Left lung (tissue), 10 donors: ENCODE results near the gene CYP27A1. TPM values are rescaled to one million over a fixed set of nuclear protein-coding genes. Genes with fewer than 3 reads are reported as not detected.
A peak's percentile ranks its signal among the peaks of the same experiment; 100 is the strongest.

Experiments
- ATAC-seq: fragments of 200-7000 bp; cut with Tn5 transposase; one replicate; pipeline ENCODE4 v1.9.1; 2020; ENCODE audit warnings: moderate library complexity
- DNase-seq, 4 donors: peaks; one replicate each; pipeline ENCODE4 v3.0.0-alpha.2; 2013 to 2020
- H3K27ac ChIP-seq, 2 donors: fragments of 200-600 bp; sonication (generic) in 1 of 2; one replicate each; pipeline versions ENCODE4 v1.5.0 to v1.8.0; 2020 to 2021
- H3K27me3 ChIP-seq, 2 donors: fragments of 200-600 bp; sonication (generic) in 1 of 2; one replicate each; pipeline versions ENCODE4 v1.5.0 to v1.8.0; 2020 to 2021
- H3K36me3 ChIP-seq, 2 donors: fragments of 200-600 bp; sonication (generic) in 1 of 2; one replicate each; pipeline versions ENCODE4 v1.5.0 to v1.8.0; 2020 to 2021
- H3K4me1 ChIP-seq, 2 donors: fragments of 200-600 bp; one replicate each; pipeline ENCODE4 v1.8.0; 2021
- H3K4me3 ChIP-seq, 2 donors: fragments of 200-600 bp; sonication (generic) in 1 of 2; one replicate each; pipeline versions ENCODE4 v1.5.0 to v1.8.0; 2020 to 2021; ENCODE audit warnings: mild to moderate bottlenecking in 1 of 2
- H3K9me3 ChIP-seq, 2 donors: fragments of 200-600 bp; sonication (generic) in 1 of 2; one replicate each; pipeline versions ENCODE4 v1.5.0 to v1.8.0; 2020 to 2021
- CTCF ChIP-seq, 2 donors: fragments of 200-600 bp; sonication (generic) in 1 of 2; IDR thresholded peaks; one replicate each; pipeline versions ENCODE4 v1.5.0 to v1.8.0; 2021; ENCODE audit warnings: antibody characterized with exemption in 2 of 2
- intact Hi-C, 2 donors: fragments of 100-400 bp; cut with DNase I; formaldehyde crosslinking; loops; one replicate each; pipeline versions ENCODE4 v1.11.2 to v1.14.2; 2022
- microRNA-seq, 2 donors: library from miRNA; unstranded; fragments of <30 nt; microRNA quantifications; one replicate each; pipeline ENCODE4, GENCODE V29; 2019
- polyA plus RNA-seq, 6 donors: library from polyadenylated mRNA; unstranded; fragments of 120-200 nt; gene quantifications; one replicate each; pipeline ENCODE4 v1.2.1, GENCODE V29; 2013; ENCODE audit not compliant: insufficient read length in 6 of 6
- total RNA-seq, 2 donors: library from RNA; stranded (reverse); fragmentation: NEBNext Ultra II Directional; extraction: Animal tissue kit (Norgen Biotek cat#: 25700); gene quantifications; one replicate each; pipeline ENCODE4 v1.2.1, GENCODE V29; 2021
- donor health status: DM: no; HTN: yes; CAD: no.
- donor health status: DM: no; HTN: no; CAD: no.

The CYP27A1 gene
- total and polyA plus RNA-seq, 8 donors = 24.3 to 95.9 (median 30.7) TPM

- Histone ChIP-seq H3K4me1 (peaks cover 9 to 20% of the 10 kb centered on the region in 2 donors), H3K27me3 (peaks cover 53 to 99% of the 10 kb centered on the region in 2 donors), H3K9me3 (no peaks in the 10 kb centered on the region), H3K36me3 (no peaks in the 10 kb centered on the region), H3K4me3 (no peak overlapping the region), H3K27ac (no peak overlapping the region)
- DNase-seq (peak in 1 of 4 donors; percentile 13), ATAC-seq (no peak)
- intact Hi-C loops = no loop called here
- TF ChIP-seq CTCF (IDR thresholded peaks at IDR 0.05) = no peak
Observed at GRCh38 chr2:218861645-218862318, 79.8 kb downstream of the CYP27A1 start.

- intact Hi-C loops = no loop called here
- no peak for TF ChIP-seq CTCF (IDR thresholded peaks at IDR 0.05)
- no peak overlapping the region for H3K4me3 ChIP-seq
- H3K36me3 ChIP-seq = no peaks in the 10 kb centered on the region
- H3K27ac ChIP-seq = no peak overlapping the region
- peaks cover 48 to 98% of the 10 kb centered on the region in 2 donors for H3K27me3 ChIP-seq
- peaks cover 9 to 20% of the 10 kb centered on the region in 2 donors for H3K4me1 ChIP-seq
- no peak for DNase-seq
- no peak for ATAC-seq
- no peaks in the 10 kb centered on the region for H3K9me3 ChIP-seq
Observed at GRCh38 chr2:218863021-218863520, 81.1 kb downstream of the CYP27A1 start.

Small RNA genes within 50 kb of the gene (microRNA-seq; reads per million reads assigned to microRNA genes)
- gene MIR9500 = 0 reads per million in 2 donors

Other genes starting within 250 kb of the CYP27A1 start
- gene USP37, start 213.8 kb upstream of the CYP27A1 start, total RNA-seq = 10 to 100 TPM; 13.0 to 16.5 TPM
- 10 to 100 TPM; 16.3 to 21.9 (median 19.7) TPM for gene USP37, start 213.8 kb upstream of the CYP27A1 start, polyA plus RNA-seq
- gene CNOT9, start 213.3 kb upstream of the CYP27A1 start, total RNA-seq = 10 to 100 TPM; 33.8 to 44.1 TPM
- 10 to 100 TPM; 54.2 to 69.1 (median 57.3) TPM for gene CNOT9, start 213.3 kb upstream of the CYP27A1 start, polyA plus RNA-seq
- gene PLCD4, start 174.2 kb upstream of the CYP27A1 start, total RNA-seq = 1 to 10 TPM in 1 of 2 donors, under 1 TPM in 1; 0.89 to 1.5 TPM
- gene PLCD4, start 174.2 kb upstream of the CYP27A1 start, polyA plus RNA-seq = 10 to 100 TPM in 4 of 6 donors, 1 to 10 TPM in 2; 10.0 to 13.5 (median 11.4) TPM
- gene ZNF142, start 122.5 kb upstream of the CYP27A1 start, total RNA-seq = 10 to 100 TPM; 23.8 to 26.3 TPM
- gene ZNF142, start 122.5 kb upstream of the CYP27A1 start, polyA plus RNA-seq = 10 to 100 TPM; 17.0 to 22.3 (median 18.5) TPM
- gene BCS1L, start 122.5 kb upstream of the CYP27A1 start, total RNA-seq = 10 to 100 TPM; 27.1 to 52.2 TPM
- gene BCS1L, start 122.5 kb upstream of the CYP27A1 start, polyA plus RNA-seq = 10 to 100 TPM; 50.7 to 59.6 (median 55.5) TPM
- gene RNF25, start 110.1 kb upstream of the CYP27A1 start, total RNA-seq = 10 to 100 TPM; 15.5 to 19.3 TPM
- gene RNF25, start 110.1 kb upstream of the CYP27A1 start, polyA plus RNA-seq = 10 to 100 TPM; 36.5 to 40.8 (median 38.2) TPM
- gene STK36, start 110.1 kb upstream of the CYP27A1 start, total RNA-seq = 10 to 100 TPM; 40.1 to 49.8 TPM
- 100 to 1,000 TPM in 1 of 6 donors, 10 to 100 TPM in 5; 74.0 to 112 (median 97.9) TPM for gene STK36, start 110.1 kb upstream of the CYP27A1 start, polyA plus RNA-seq
- 10 to 100 TPM; 26.0 to 38.4 TPM for gene TTLL4, start 71.3 kb upstream of the CYP27A1 start, total RNA-seq
- gene TTLL4, start 71.3 kb upstream of the CYP27A1 start, polyA plus RNA-seq = 10 to 100 TPM; 34.0 to 52.0 (median 43.0) TPM
- not detected for gene PRKAG3, start 49.7 kb downstream of the CYP27A1 start, total RNA-seq
- under 1 TPM in 1 of 6 donors, not detected in 5; 0.08 TPM for gene PRKAG3, start 49.7 kb downstream of the CYP27A1 start, polyA plus RNA-seq
- not detected for gene WNT6, start 77.7 kb downstream of the CYP27A1 start, total RNA-seq
- under 1 TPM in 1 of 6 donors, not detected in 5; 0.07 TPM for gene WNT6, start 77.7 kb downstream of the CYP27A1 start, polyA plus RNA-seq
- gene WNT10A, start 98.7 kb downstream of the CYP27A1 start, total RNA-seq = 1 to 10 TPM in 1 of 2 donors, under 1 TPM in 1; 0.47 to 1.1 TPM
- gene WNT10A, start 98.7 kb downstream of the CYP27A1 start, polyA plus RNA-seq = under 1 TPM in 5 of 6 donors, not detected in 1; 0.17 to 0.40 (median 0.32) TPM
- not detected for gene CDK5R2, start 177.5 kb downstream of the CYP27A1 start, total RNA-seq
- under 1 TPM; 0.13 to 0.30 (median 0.17) TPM for gene CDK5R2, start 177.5 kb downstream of the CYP27A1 start, polyA plus RNA-seq
- gene FEV, start 203.0 kb downstream of the CYP27A1 start, total RNA-seq = not detected
- not detected for gene FEV, start 203.0 kb downstream of the CYP27A1 start, polyA plus RNA-seq
- not detected for gene CRYBA2, start 211.3 kb downstream of the CYP27A1 start, total RNA-seq
- under 1 TPM in 1 of 6 donors, not detected in 5; 0.22 TPM for gene CRYBA2, start 211.3 kb downstream of the CYP27A1 start, polyA plus RNA-seq